Endothelial cell of umbilical vein (primary cell): ENCODE measurements around the gene CCNG2. TPM values are rescaled to one million over a fixed set of nuclear protein-coding genes. Genes with fewer than 3 reads are reported as not detected.

ENCODE experiments used
- BruUV-seq: library from RNA; stranded (reverse); fragments of 400-500 nt; replicated peaks from 2 replicates; lab custom pipeline; 2021; lab: Mats Ljungman, UMichigan
- CTCF ChIA-PET: fragments of 300-600, 350-600 bp; sonication (Branson Sonifier 250); formaldehyde crosslinking; loops from one replicate; lab custom pipeline; 2021; ENCODE audit warnings: antibody characterized with exemption, inconsistent platforms; lab: Charles Lee
- POLR2A ChIA-PET: fragments of 300-600, 350-600 bp; sonication (Branson Sonifier 250); formaldehyde crosslinking; loops from one replicate; lab custom pipeline; 2021; ENCODE audit warnings: antibody characterized with exemption, inconsistent platforms; lab: Charles Lee
- DNase-seq: peaks from one replicate; pipeline ENCODE4 v3.0.0-alpha.2; 2011; ENCODE audit warnings: low read depth, low spot score
- FAIRE-seq: peaks from 2 replicates; lab custom pipeline; 2011; peaks lifted over from hg19 to GRCh38; lab: Jason Lieb, UNC
- H2AFZ ChIP-seq: 2 replicates; pipeline ENCODE4 v1.6.0; 2012; ENCODE audit warnings: low read depth, low read length, control low read depth, inconsistent platforms
- H3K27ac ChIP-seq: 2 replicates; pipeline ENCODE4 v1.5.1; 2011; ENCODE audit warnings: low read depth, mild to moderate bottlenecking, control low read depth, low read length, moderate library complexity; ENCODE audit not compliant: insufficient read depth
- H3K27me3 ChIP-seq, 2 experiments: 2 replicates each; pipeline versions ENCODE4 v1.6.0 to v1.6.1; 2011; ENCODE audit warnings: low read length in 2 of 2, mixed read lengths in 1 of 2; ENCODE audit not compliant: control insufficient read depth in 2 of 2, insufficient read depth in 2 of 2
- H3K36me3 ChIP-seq, 2 experiments: 2 replicates in 1 of 2; 3 replicates in 1 of 2; pipeline ENCODE4 v1.5.1; 2011; ENCODE audit warnings: low read length in 2 of 2, mild to moderate bottlenecking in 1 of 2, moderate library complexity in 1 of 2; ENCODE audit not compliant: control insufficient read depth in 2 of 2, insufficient read depth in 2 of 2; ENCODE audit errors: extremely low read depth in 1 of 2
- H3K4me1 ChIP-seq: 3 replicates; pipeline ENCODE4 v1.5.1; 2011; ENCODE audit warnings: mild to moderate bottlenecking, low read length; ENCODE audit not compliant: control insufficient read depth, insufficient read depth; ENCODE audit errors: extremely low read depth
- H3K4me2 ChIP-seq: 2 replicates; pipeline ENCODE4 v1.6.1; 2011; ENCODE audit warnings: low read length, control low read depth, mixed read lengths; ENCODE audit not compliant: insufficient read depth
- H3K4me3 ChIP-seq, 3 experiments: fragments of 200-600 bp in 1 of 3; sonication (generic), shearing (Covaris generic) in 1 of 3; replicated peaks in 1 of 3; 2 replicates each; pipeline ENCODE4 v1.5.1; 2011 to 2016; ENCODE audit warnings: control low read depth in 3 of 3, low read length in 3 of 3, mild to moderate bottlenecking in 2 of 3, inconsistent platforms in 1 of 3, low read depth in 1 of 3, moderate library complexity in 1 of 3; ENCODE audit not compliant: insufficient read depth in 1 of 3
- H3K79me2 ChIP-seq: 2 replicates; pipeline ENCODE4 v1.6.0; 2012; ENCODE audit warnings: low read length, inconsistent platforms; ENCODE audit not compliant: control insufficient read depth, insufficient read depth
- H3K9ac ChIP-seq: replicated peaks from 2 replicates; pipeline ENCODE3; 2011; ENCODE audit warnings: low read length, control low read depth; ENCODE audit not compliant: insufficient read depth; ENCODE audit errors: extremely low read depth
- H3K9me1 ChIP-seq: replicated peaks from 3 replicates; pipeline ENCODE4 v1.6.0; 2011; ENCODE audit warnings: mild to moderate bottlenecking, low read length; ENCODE audit not compliant: control insufficient read depth, insufficient read depth; ENCODE audit errors: extremely low read depth
- H3K9me3 ChIP-seq: replicated peaks from 2 replicates; pipeline ENCODE4 v1.5.1; 2012; ENCODE audit warnings: low read length, inconsistent platforms; ENCODE audit not compliant: control insufficient read depth, insufficient read depth
- H4K20me1 ChIP-seq: replicated peaks from 2 replicates; pipeline ENCODE3; 2011; ENCODE audit warnings: mild to moderate bottlenecking, low read length; ENCODE audit not compliant: control insufficient read depth, insufficient read depth; ENCODE audit errors: extremely low read depth
- CTCF ChIP-seq, 2 donors: IDR thresholded peaks; 1 replicate in 1 of 2; 2 replicates in 1 of 2; pipeline ENCODE4 v1.5.1; 2011; ENCODE audit warnings: low read length in 2 of 2, mild to moderate bottlenecking in 2 of 2, moderate library complexity in 2 of 2, control low read depth in 1 of 2, inconsistent platforms in 1 of 2, low read depth in 1 of 2; ENCODE audit not compliant: insufficient read depth in 1 of 2; ENCODE audit errors: extremely low read depth in 1 of 2
- EZH2 ChIP-seq: IDR thresholded peaks from 2 replicates; pipeline ENCODE4 v1.6.1; 2012; ENCODE audit warnings: borderline replicate concordance, low read depth, mild to moderate bottlenecking, moderate library complexity, low read length, inconsistent platforms; ENCODE audit not compliant: severe bottlenecking
- FOS ChIP-seq: IDR thresholded peaks from 2 replicates; pipeline ENCODE4 v1.6.1; 2011; ENCODE audit warnings: mild to moderate bottlenecking, low read length, moderate library complexity, borderline replicate concordance; ENCODE audit not compliant: insufficient read depth
- GATA2 ChIP-seq: IDR thresholded peaks from 2 replicates; pipeline ENCODE4 v1.7.0; 2011; ENCODE audit warnings: low read depth, mild to moderate bottlenecking, moderate library complexity, mixed read lengths, low read length; ENCODE audit not compliant: insufficient read length, insufficient read depth
- JUN ChIP-seq: IDR thresholded peaks from 2 replicates; pipeline ENCODE4 v1.6.1; 2011; ENCODE audit warnings: borderline replicate concordance, low read depth; ENCODE audit not compliant: insufficient read length, insufficient read depth
- MYC ChIP-seq: IDR thresholded peaks from one replicate; pipeline ENCODE4 v1.6.1; 2011; ENCODE audit warnings: mild to moderate bottlenecking, low read depth, low read length
- POLR2A ChIP-seq: IDR thresholded peaks from 2 replicates; pipeline ENCODE4 v1.6.1; 2012; ENCODE audit warnings: low read depth, mild to moderate bottlenecking, control low read depth, low read length
- POLR2AphosphoS5 ChIP-seq: IDR thresholded peaks from 2 replicates; pipeline ENCODE4 v1.6.1; 2012; ENCODE audit warnings: low read depth, mild to moderate bottlenecking, control low read depth, low read length, moderate library complexity; ENCODE audit not compliant: insufficient read depth
- dilution Hi-C: fragments of 300-500 bp; cut with MboI; formaldehyde crosslinking; loops from one replicate; pipeline ENCODE4 v1.15.0; 2019; ENCODE audit warnings: low sequenced_read_pairs; ENCODE audit not compliant: extremely low pct_ligation_motif_present
- intact Hi-C: fragments of 100-400 bp; cut with micrococcal nuclease; formaldehyde crosslinking; loops from one replicate; pipeline ENCODE4 v1.10.0; 2022
- polyA plus RNA-seq, 4 experiments: library from polyadenylated mRNA; depleted of rRNA in 3 of 4; stranded (reverse) in 3 of 4; unstranded in 1 of 4; fragments of >200 nt; gene quantifications; 2 replicates each; pipeline versions ENCODE4 v1.2.1 to v1.2.3, GENCODE V29; 2011 to 2012; ENCODE audit warnings: missing spikeins in 1 of 4
- total RNA-seq: library from RNA; stranded (reverse); gene quantifications from 2 replicates; pipeline ENCODE4 v1.2.3, GENCODE V29; 2021
- TF ChIP-seq, protein P1 (sequence below): IDR thresholded peaks from 2 replicates; pipeline ENCODE4 v1.6.1; 2011; ENCODE audit not compliant: insufficient read depth, insufficient read length

CCNG2 gene
- total and polyA plus RNA-seq, 2 donors (not counting 3 experiments of a cell fraction or from before 2014, with no cell fraction given), result 7.9 to 28.3 TPM

- dilution Hi-C loops (no loop called here), intact Hi-C loops (no loop called here)
- Histone ChIP-seq H3K9me3 (no peaks in the 10 kb centered on the region), H3K4me2 (no peak overlapping the region), H3K4me1 (no peaks in the 10 kb centered on the region), H3K36me3 (no peaks in the 10 kb centered on the region), H2AFZ (no peak overlapping the region), H3K9me1 (no peaks in the 10 kb centered on the region), H3K27me3 (peaks cover 39 to 50% of the 10 kb centered on the region in 2 experiments), H3K9ac (no peak overlapping the region), H3K79me2 (no peaks in the 10 kb centered on the region), H3K27ac (no peak overlapping the region), H4K20me1 (no peaks in the 10 kb centered on the region), H3K4me3 (no peak overlapping the region)
- BruUV-seq, result no TSS peak
- POLR2A ChIA-PET, result no interaction called here
- FAIRE-seq (no peak), DNase-seq (no peak)
- no peak for TF ChIP-seq CTCF (IDR thresholded peaks at IDR 0.05; ENCODE audit: extremely low read depth in 1 of 2, insufficient read depth in 1 of 2, low read depth in 1 of 2, low read length in 2 of 2)
- TF ChIP-seq MYC, result no peak
- no peak for TF ChIP-seq GATA2
- TF ChIP-seq, protein P1, sequence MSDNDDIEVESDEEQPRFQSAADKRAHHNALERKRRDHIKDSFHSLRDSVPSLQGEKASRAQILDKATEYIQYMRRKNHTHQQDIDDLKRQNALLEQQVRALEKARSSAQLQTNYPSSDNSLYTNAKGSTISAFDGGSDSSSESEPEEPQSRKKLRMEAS, result no peak
- no peak for TF ChIP-seq JUN
- TF ChIP-seq POLR2A, result no peak
- TF ChIP-seq FOS, result no peak
- TF ChIP-seq EZH2, result no peak
- no peak for TF ChIP-seq POLR2AphosphoS5
- CTCF ChIA-PET, result interaction anchor here (1.2 kb wide), 1 partner anchor 16 kb away, joined by 3 read pairs; no protein-coding TSS in a partner anchor
These were observed 52.9 kb downstream of the CCNG2 start for GRCh38 chr4:77209936-77210335.
